GM12878 (cell line): ENCODE data around the gene TEX101. TPM values are rescaled to one million over a fixed set of nuclear protein-coding genes. Genes with fewer than 3 reads are reported as not detected.
"Not testable (repeated sequence)": the region's sequence is repeated elsewhere in the genome, so short reads cannot be mapped to it uniquely, and the experiment has no call there.

Experiments
- ATAC-seq: fragments of 200-7000 bp; cut with Tn5 transposase; 3 replicates; pipeline ENCODE4 v1.9.1; 2020; ENCODE audit warnings: mild to moderate bottlenecking, moderate library complexity
- BruUV-seq: library from RNA; stranded (reverse); fragments of 400-500 nt; replicated peaks from 2 replicates; lab custom pipeline; 2021; lab: Mats Ljungman, UMichigan
- CTCF ChIA-PET: fragments of 300-600 bp; sonication (Branson Sonifier 250); formaldehyde crosslinking; extraction: SDS; loops from one replicate; lab custom pipeline; 2021; ENCODE audit warnings: inconsistent platforms; lab: Yijun Ruan, JAX
- POLR2A ChIA-PET: fragments of 350-600 bp; formaldehyde crosslinking; extraction: SDS; loops from one replicate; lab custom pipeline; 2021; ENCODE audit warnings: inconsistent platforms; lab: Charles Lee
- RAD21 ChIA-PET: fragments of 300-600 bp; sonication (Branson Sonifier 250); formaldehyde crosslinking; loops from one replicate; lab custom pipeline; 2023; ENCODE audit warnings: antibody characterized with exemption; ENCODE audit not compliant: unreplicated experiment; lab: Charles Lee
- SMC1A ChIA-PET: fragments of 300-600 bp; sonication (Branson Sonifier 250); formaldehyde crosslinking; loops from one replicate; lab custom pipeline; 2023; ENCODE audit not compliant: unreplicated experiment, uncharacterized antibody; lab: Charles Lee
- DNase-seq: peaks from one replicate; pipeline ENCODE4 v3.0.0-alpha.2; 2011; ENCODE audit warnings: low read depth, low spot score
- FAIRE-seq: peaks from 3 replicates; lab custom pipeline; 2011; peaks lifted over from hg19 to GRCh38; lab: Jason Lieb, UNC
- H2AFZ ChIP-seq: 2 replicates; pipeline ENCODE4 v1.6.0; 2011; ENCODE audit warnings: low read depth, low read length, control low read depth; ENCODE audit not compliant: control insufficient read depth
- H3K27ac ChIP-seq: 2 replicates; pipeline ENCODE4 v1.5.1; 2011; ENCODE audit warnings: control low read depth; ENCODE audit not compliant: control insufficient read depth, insufficient read depth
- H3K27me3 ChIP-seq, 2 experiments: replicated peaks in 1 of 2; 2 replicates each; pipeline versions ENCODE4 v1.6.0 to v1.6.1; 2011; ENCODE audit warnings: low read length in 1 of 2; ENCODE audit not compliant: control insufficient read depth in 2 of 2, insufficient read depth in 2 of 2
- H3K36me3 ChIP-seq, 2 experiments: 2 replicates each; pipeline ENCODE4 v1.5.1; 2011; ENCODE audit warnings: low read length in 1 of 2; ENCODE audit not compliant: control insufficient read depth in 2 of 2, insufficient read depth in 2 of 2
- H3K4me1 ChIP-seq: 2 replicates; pipeline ENCODE4 v1.6.1; 2011; ENCODE audit warnings: mild to moderate bottlenecking, low read length, moderate library complexity, mixed read lengths; ENCODE audit not compliant: control insufficient read depth, insufficient read depth
- H3K4me2 ChIP-seq: 2 replicates; pipeline ENCODE4 v1.6.0; 2011; ENCODE audit warnings: control low read depth; ENCODE audit not compliant: control insufficient read depth, insufficient read depth
- H3K4me3 ChIP-seq: fragments of 200-600 bp; sonication (generic); 2 replicates; pipeline ENCODE4 v1.5.1; 2016
- H3K79me2 ChIP-seq: 2 replicates; pipeline ENCODE4 v1.6.0; 2011; ENCODE audit warnings: low read length; ENCODE audit not compliant: control insufficient read depth, insufficient read depth
- H3K9ac ChIP-seq: 2 replicates; pipeline ENCODE4 v1.8.0; 2011; ENCODE audit warnings: low read length, control low read depth, mixed read lengths; ENCODE audit not compliant: control insufficient read depth, insufficient read depth
- H3K9me3 ChIP-seq: replicated peaks from 3 replicates; pipeline ENCODE4 v1.5.1; 2011; ENCODE audit warnings: mild to moderate bottlenecking, low read length; ENCODE audit not compliant: control insufficient read depth, insufficient read depth
- H4K20me1 ChIP-seq: 2 replicates; pipeline ENCODE4 v1.6.0; 2011; ENCODE audit not compliant: control insufficient read depth, insufficient read depth
- IKZF2 ChIP-seq, 2 experiments: fragments of 450-650 bp; IDR thresholded peaks; 2 replicates each; pipeline ENCODE4 v1.6.1; 2017; ENCODE audit warnings: mild to moderate bottlenecking in 2 of 2, moderate library complexity in 2 of 2
- JUNB ChIP-seq: IDR thresholded peaks from 2 replicates; pipeline ENCODE4 v1.6.1; 2016; ENCODE audit warnings: antibody characterized with exemption, mild to moderate bottlenecking
- RBBP5 ChIP-seq: fragments of 200-600 bp; sonication (generic); conservative IDR thresholded peaks from 2 replicates; pipeline ENCODE4 v1.6.1; 2016
- ZNF207 ChIP-seq: fragments of 450-650 bp; IDR thresholded peaks from 2 replicates; pipeline ENCODE4 v1.6.1; 2014; ENCODE audit warnings: antibody characterized with exemption, mild to moderate bottlenecking, borderline replicate concordance
- ZNF217 ChIP-seq: fragments of 450-650 bp; IDR thresholded peaks from 2 replicates; pipeline ENCODE4 v1.6.1; 2017; ENCODE audit warnings: antibody characterized with exemption, mild to moderate bottlenecking
- ZNF274 ChIP-seq: IDR thresholded peaks from one replicate; pipeline ENCODE4 v1.8.0; 2011; ENCODE audit not compliant: insufficient read length, insufficient read depth
- WGBS: methylation state at CpG from one replicate; pipeline ENCODE4 v1.1.6; 2016; ENCODE audit warnings: low lambda C conversion rate; ENCODE audit not compliant: insufficient replicate concordance, insufficient coverage; ENCODE audit errors: missing lambda C conversion rate; 5-methylcytosine and 5-hydroxymethylcytosine counted together
- in situ Hi-C: fragments of 300-500 bp; cut with MboI; formaldehyde crosslinking; loops from 9 replicates; pipeline ENCODE4 v1.14.3; 2018; ENCODE audit warnings: mixed read lengths
- intact Hi-C: fragments of 100-400 bp; cut with micrococcal nuclease; formaldehyde crosslinking; loops from one replicate; pipeline ENCODE4 v1.14.2; 2022; ENCODE audit not compliant: unreplicated experiment
- polyA plus RNA-seq, 11 experiments: library from polyadenylated mRNA; depleted of rRNA in 4 of 11; unstranded in 6 of 11; stranded (reverse) in 5 of 11; fragments of >200 nt; fragmentation: Nextera tagmentation in 4 of 11; fragmentation: Illumina TruSeq in 1 of 11; extraction: Ambion mirVana in 4 of 11; extraction: Trizol in 1 of 11; gene quantifications; 1 replicate in 1 of 11; 2 replicates in 10 of 11; pipeline versions ENCODE4 v1.2.1 to v1.2.3, GENCODE V29; 2011 to 2016; ENCODE audit warnings: inconsistent platforms in 2 of 11, missing spikeins in 2 of 11, low read depth in 1 of 11
- total RNA-seq, 4 experiments: library from RNA; depleted of rRNA in 3 of 4; stranded (reverse); fragments of >200 nt in 3 of 4; fragmentation: Illumina TruSeq in 1 of 4; extraction: Trizol in 1 of 4; gene quantifications; 2 replicates each; pipeline versions ENCODE4 v1.2.1 to v1.2.3, GENCODE V29; 2013 to 2021
- TF ChIP-seq, protein P1 (sequence below): fragments of 450-650 bp; formaldehyde crosslinking; IDR thresholded peaks from 2 replicates; pipeline ENCODE4 v1.5.0; 2022; ENCODE audit warnings: mild to moderate bottlenecking, missing genetic modification characterization
- TF ChIP-seq, protein P2 (sequence below): fragments of 450-650 bp; IDR thresholded peaks from 2 replicates; pipeline ENCODE4 v1.6.1; 2017; ENCODE audit warnings: mild to moderate bottlenecking, moderate library complexity
- TF ChIP-seq, protein P3 (sequence below): fragments of 450-650 bp; IDR thresholded peaks from 2 replicates; pipeline ENCODE4 v1.6.1; 2017; ENCODE audit warnings: low read depth, mild to moderate bottlenecking, moderate library complexity

The TEX101 gene
- total and polyA plus RNA-seq, 10 of the 15 experiments (the other 5 are each of a cell fraction or from before 2014, with no cell fraction given): not detected

DNA sequence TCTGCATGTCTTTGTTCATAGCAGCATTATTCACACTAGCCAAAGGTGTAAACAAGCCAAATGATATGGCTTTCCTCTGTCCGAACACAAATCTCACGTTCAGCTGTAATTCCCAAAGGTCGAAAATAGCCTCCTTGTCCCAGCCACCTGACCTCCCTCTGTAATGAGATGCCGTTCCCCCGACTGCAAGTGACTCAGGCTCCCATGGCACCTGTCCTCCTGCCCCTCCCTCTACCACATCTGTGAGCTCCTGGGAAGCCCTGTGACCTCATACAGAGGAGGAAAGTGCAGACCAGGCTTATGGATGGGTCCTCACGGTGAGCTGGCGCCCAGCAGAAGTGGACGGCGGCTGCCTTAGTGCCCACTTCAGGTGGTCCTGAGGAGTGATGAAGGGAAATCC lies 45.8 kb upstream of the TEX101 start:
- H3K4me3 ChIP-seq, H3K4me1 ChIP-seq, FAIRE-seq, H3K27me3 ChIP-seq, DNase-seq, H4K20me1 ChIP-seq, SMC1A ChIA-PET, intact Hi-C loops, H3K27ac ChIP-seq, H3K9ac ChIP-seq, H3K9me3 ChIP-seq, in situ Hi-C loops, POLR2A ChIA-PET, RAD21 ChIA-PET, ATAC-seq, H3K36me3 ChIP-seq, CTCF ChIA-PET, H2AFZ ChIP-seq, BruUV-seq, H3K4me2 ChIP-seq, H3K79me2 ChIP-seq: not testable (repeated sequence)
- 29% methylated on average over 5 of the region's 9 CpGs for WGBS

DNA sequence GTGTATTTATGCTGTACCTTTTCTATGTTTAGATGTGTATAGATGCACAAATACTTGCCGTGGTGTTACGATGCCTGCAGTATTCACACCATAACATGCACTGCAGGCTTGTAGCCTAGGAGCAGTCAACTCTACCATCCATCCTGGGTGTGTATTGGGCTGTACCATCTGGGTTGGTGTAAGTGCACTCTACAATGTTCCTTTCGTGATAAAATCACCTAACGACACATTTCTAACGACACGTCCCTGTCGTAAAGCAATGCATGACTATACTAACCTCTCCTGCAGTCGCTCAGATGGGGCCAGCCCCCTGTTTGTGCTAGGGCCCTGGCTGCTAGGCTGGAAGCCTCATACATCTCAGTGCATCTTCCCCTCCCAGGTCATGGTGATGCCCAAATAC lies 42.8 kb upstream of the TEX101 start:
- RAD21 ChIA-PET: no interaction called here
- Histone ChIP-seq H3K9ac (no peak overlapping the region), H3K27me3 (no peaks in the 10 kb centered on the region), H4K20me1 (no peaks in the 10 kb centered on the region), H3K27ac (no peak overlapping the region), H2AFZ (no peak overlapping the region), H3K79me2 (no peaks in the 10 kb centered on the region), H3K9me3 (no peaks in the 10 kb centered on the region), H3K36me3 (no peaks in the 10 kb centered on the region), H3K4me3 (no peak overlapping the region), H3K4me1 (no peaks in the 10 kb centered on the region), H3K4me2 (no peak overlapping the region)
- intact Hi-C loops: no loop called here
- ATAC-seq: no peak
- SMC1A ChIA-PET: no interaction called here
- 45% methylated on average over 8 of the region's 8 CpGs for WGBS
- DNase-seq: no peak
- in situ Hi-C loops: no loop called here
- CTCF ChIA-PET: no interaction called here
- no peak for FAIRE-seq
- no TSS peak for BruUV-seq
- POLR2A ChIA-PET: no interaction called here
- no peak for TF ChIP-seq JUNB
- TF ChIP-seq, protein P1, sequence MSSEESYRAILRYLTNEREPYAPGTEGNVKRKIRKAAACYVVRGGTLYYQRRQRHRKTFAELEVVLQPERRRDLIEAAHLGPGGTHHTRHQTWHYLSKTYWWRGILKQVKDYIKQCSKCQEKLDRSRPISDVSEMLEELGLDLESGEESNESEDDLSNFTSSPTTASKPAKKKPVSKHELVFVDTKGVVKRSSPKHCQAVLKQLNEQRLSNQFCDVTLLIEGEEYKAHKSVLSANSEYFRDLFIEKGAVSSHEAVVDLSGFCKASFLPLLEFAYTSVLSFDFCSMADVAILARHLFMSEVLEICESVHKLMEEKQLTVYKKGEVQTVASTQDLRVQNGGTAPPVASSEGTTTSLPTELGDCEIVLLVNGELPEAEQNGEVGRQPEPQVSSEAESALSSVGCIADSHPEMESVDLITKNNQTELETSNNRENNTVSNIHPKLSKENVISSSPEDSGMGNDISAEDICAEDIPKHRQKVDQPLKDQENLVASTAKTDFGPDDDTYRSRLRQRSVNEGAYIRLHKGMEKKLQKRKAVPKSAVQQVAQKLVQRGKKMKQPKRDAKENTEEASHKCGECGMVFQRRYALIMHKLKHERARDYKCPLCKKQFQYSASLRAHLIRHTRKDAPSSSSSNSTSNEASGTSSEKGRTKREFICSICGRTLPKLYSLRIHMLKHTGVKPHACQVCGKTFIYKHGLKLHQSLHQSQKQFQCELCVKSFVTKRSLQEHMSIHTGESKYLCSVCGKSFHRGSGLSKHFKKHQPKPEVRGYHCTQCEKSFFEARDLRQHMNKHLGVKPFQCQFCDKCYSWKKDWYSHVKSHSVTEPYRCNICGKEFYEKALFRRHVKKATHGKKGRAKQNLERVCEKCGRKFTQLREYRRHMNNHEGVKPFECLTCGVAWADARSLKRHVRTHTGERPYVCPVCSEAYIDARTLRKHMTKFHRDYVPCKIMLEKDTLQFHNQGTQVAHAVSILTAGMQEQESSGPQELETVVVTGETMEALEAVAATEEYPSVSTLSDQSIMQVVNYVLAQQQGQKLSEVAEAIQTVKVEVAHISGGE: no peak
- TF ChIP-seq ZNF274: no peak
- TF ChIP-seq RBBP5: no peak
- no peak for TF ChIP-seq ZNF217
- TF ChIP-seq, protein P2, sequence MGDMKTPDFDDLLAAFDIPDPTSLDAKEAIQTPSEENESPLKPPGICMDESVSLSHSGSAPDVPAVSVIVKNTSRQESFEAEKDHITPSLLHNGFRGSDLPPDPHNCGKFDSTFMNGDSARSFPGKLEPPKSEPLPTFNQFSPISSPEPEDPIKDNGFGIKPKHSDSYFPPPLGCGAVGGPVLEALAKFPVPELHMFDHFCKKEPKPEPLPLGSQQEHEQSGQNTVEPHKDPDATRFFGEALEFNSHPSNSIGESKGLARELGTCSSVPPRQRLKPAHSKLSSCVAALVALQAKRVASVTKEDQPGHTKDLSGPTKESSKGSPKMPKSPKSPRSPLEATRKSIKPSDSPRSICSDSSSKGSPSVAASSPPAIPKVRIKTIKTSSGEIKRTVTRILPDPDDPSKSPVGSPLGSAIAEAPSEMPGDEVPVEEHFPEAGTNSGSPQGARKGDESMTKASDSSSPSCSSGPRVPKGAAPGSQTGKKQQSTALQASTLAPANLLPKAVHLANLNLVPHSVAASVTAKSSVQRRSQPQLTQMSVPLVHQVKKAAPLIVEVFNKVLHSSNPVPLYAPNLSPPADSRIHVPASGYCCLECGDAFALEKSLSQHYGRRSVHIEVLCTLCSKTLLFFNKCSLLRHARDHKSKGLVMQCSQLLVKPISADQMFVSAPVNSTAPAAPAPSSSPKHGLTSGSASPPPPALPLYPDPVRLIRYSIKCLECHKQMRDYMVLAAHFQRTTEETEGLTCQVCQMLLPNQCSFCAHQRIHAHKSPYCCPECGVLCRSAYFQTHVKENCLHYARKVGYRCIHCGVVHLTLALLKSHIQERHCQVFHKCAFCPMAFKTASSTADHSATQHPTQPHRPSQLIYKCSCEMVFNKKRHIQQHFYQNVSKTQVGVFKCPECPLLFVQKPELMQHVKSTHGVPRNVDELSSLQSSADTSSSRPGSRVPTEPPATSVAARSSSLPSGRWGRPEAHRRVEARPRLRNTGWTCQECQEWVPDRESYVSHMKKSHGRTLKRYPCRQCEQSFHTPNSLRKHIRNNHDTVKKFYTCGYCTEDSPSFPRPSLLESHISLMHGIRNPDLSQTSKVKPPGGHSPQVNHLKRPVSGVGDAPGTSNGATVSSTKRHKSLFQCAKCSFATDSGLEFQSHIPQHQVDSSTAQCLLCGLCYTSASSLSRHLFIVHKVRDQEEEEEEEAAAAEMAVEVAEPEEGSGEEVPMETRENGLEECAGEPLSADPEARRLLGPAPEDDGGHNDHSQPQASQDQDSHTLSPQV: no peak
- no peak for TF ChIP-seq ZNF207
- no peak for TF ChIP-seq IKZF2 (IDR thresholded peaks at IDR 0.05)
- TF ChIP-seq, protein P3, sequence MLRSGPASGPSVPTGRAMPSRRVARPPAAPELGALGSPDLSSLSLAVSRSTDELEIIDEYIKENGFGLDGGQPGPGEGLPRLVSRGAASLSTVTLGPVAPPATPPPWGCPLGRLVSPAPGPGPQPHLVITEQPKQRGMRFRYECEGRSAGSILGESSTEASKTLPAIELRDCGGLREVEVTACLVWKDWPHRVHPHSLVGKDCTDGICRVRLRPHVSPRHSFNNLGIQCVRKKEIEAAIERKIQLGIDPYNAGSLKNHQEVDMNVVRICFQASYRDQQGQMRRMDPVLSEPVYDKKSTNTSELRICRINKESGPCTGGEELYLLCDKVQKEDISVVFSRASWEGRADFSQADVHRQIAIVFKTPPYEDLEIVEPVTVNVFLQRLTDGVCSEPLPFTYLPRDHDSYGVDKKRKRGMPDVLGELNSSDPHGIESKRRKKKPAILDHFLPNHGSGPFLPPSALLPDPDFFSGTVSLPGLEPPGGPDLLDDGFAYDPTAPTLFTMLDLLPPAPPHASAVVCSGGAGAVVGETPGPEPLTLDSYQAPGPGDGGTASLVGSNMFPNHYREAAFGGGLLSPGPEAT: no peak
